DOHH2 (cell line): Measurements from ENCODE around the gene SMR3B.

Source experiments
- CTCF ChIP-seq: fragments of 200-600 bp; sonication (generic); IDR thresholded peaks from one replicate; pipeline ENCODE4 v1.5.1; 2014; ENCODE audit warnings: antibody characterized with exemption, mild to moderate bottlenecking, low read depth, low read length; ENCODE audit not compliant: poor library complexity, severe bottlenecking
- EZH2phosphoT487 ChIP-seq: fragments of 200-600 bp; sonication (generic); IDR thresholded peaks from 2 replicates; pipeline ENCODE4 v1.6.1; 2017; ENCODE audit warnings: borderline replicate concordance, mild to moderate bottlenecking, antibody characterized with exemption, low read length, moderate library complexity, mixed read lengths

- TF ChIP-seq CTCF (no peak), EZH2phosphoT487 (no peak)
Observed at GRCh38 chr4:70371987-70372386, 10.9 kb upstream of the SMR3B start.
